HG03457 (cell line): ENCODE data around the gene NELFA.
A peak's percentile ranks its signal among the peaks of the same experiment; 100 is the strongest.

Experiments used
- ATAC-seq: cut with Tn5 transposase; IDR thresholded peaks from one replicate; pipeline ENCODE4 v1.9.1; 2021; ENCODE audit warnings: moderate number of reproducible peaks; ENCODE audit not compliant: unreplicated experiment

NELFA gene

DNA sequence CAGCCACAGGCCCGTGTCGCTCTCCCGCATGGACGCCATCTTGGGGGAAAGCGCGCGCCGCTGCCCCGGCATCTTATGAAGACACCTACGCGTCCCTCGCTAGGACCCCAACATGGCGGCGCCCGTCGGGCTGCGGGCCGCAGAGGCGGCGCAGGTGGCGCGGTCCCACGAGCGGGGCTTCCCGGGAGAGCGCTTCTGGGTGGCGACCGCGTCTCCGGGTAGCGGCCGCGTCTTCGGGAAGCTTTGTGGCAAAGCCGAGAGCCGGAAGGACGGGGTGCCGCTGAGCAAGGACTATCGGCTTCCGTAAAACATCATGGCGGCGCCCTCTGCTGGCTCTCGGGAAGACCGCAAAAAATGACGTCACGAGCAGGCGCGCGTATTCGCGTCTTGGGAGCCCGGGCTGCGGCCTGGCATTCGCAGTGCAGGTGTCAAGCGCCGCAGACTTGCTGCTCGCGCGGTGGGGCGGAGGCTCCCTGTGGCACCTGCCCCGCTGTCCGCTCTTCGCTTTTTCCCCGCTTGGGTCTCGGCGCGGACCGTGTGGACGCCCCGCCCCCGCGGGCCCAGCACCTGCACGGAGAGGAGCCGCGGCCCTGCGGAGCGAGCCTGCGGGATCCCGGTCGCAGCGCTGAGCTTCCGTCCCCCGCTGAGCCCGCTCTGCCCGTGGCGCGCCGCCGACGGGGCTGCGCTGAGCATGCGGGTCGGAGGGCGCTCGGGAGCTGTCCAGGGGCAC is at the start of gene NELFA:
TSS of gene NELFA (minus strand) at position 54 of the 730 bp plus-strand sequence. CDS start at position 39, 15 bp downstream.
- peak; percentile 67 for ATAC-seq

- ATAC-seq = no peak
Observed at GRCh38 chr4:2057382-2058065, 48.8 kb upstream of the NELFA start.

DNA sequence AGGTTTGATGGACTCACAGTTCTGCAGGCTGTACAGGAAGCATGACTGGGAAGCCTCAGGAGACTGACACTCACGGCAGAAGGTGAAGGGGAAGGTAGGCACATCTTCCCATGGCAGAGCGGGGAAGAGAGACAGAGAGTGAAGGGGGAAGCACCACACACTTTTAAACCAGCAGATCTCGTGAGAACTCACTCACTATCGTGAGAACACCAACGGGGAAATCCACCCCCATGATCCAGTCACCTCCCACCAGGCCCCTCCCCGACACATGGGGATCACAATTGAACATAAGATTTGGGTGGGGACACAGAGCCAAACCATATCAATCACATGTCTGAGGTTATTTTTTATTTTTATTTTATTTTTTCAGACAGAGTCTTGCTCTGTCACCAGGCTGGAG is 45.4 kb upstream of the NELFA start:
- no peak for ATAC-seq

GRCh38 chr4:2051086-2051485 is 42.3 kb upstream of the NELFA start:
- no peak for ATAC-seq

- ATAC-seq = no peak
Observed at GRCh38 chr4:2049811-2050210, 41.0 kb upstream of the NELFA start.

- ATAC-seq = no peak
Observed at GRCh38 chr4:2049381-2049780, 40.6 kb upstream of the NELFA start.

DNA sequence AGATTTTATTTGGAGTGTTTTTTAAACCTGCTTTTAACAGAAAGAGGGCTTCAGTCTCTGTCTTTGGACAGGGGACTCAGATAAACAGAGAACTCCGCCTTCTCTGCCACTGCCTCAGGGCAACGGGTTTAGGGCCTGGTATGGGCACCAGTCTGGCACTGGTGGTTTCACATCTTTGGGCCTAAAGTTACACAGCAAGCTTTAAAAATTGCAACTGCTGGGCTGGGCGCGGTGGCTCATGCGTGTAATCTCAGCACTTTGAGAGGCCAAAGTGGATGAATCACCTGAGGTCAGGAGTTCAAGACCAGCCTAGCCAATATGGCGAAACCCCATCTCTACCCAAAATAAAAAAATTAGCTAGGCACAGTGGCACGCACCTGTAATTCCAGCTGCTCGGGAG is 40.1 kb upstream of the NELFA start:
- ATAC-seq = no peak

DNA sequence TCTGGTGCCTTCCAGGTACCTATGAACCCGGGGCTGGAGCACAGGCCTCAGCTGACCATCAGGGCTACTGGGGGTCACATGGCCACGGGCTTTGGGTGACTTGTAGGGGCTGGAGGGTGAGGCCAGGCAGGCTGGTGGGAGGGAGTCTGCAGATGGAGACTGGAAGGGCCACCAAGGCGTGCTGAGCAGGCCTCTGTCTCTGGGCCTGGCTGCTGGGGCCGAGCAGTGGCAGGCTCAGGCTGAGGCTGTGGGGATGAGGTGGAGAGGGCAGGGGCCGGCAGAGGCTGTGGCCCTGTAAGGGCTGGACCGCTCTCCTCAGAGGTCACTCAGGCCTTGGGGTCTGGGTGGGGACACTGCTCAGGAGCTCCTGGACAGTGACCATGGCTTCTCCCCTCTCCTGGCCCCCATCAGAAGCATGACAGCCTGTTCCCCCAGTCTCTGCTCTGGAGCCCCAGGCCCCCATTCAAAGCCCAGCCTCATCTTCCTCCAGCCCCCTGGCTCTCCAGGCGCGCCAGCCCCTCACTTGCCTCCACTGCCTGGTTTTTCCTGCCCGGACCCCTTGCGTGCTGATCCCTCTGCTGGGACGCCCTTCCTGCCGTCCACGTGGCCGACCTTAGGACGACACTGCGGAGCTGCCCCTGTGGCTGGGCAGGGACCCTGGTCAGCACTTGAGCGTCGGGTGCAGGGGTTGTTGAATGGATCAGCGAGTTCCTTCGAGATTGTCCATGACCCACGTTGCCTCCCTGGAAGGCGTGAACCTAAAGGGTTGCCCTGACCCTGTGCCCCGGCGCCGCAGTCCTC is 39.2 kb upstream of the NELFA start:
- ATAC-seq = no peak

GRCh38 chr4:2047031-2047660 is 38.4 kb upstream of the NELFA start:
- ATAC-seq = no peak

- ATAC-seq = no peak
Observed at GRCh38 chr4:2046031-2046961, 37.5 kb upstream of the NELFA start.

DNA sequence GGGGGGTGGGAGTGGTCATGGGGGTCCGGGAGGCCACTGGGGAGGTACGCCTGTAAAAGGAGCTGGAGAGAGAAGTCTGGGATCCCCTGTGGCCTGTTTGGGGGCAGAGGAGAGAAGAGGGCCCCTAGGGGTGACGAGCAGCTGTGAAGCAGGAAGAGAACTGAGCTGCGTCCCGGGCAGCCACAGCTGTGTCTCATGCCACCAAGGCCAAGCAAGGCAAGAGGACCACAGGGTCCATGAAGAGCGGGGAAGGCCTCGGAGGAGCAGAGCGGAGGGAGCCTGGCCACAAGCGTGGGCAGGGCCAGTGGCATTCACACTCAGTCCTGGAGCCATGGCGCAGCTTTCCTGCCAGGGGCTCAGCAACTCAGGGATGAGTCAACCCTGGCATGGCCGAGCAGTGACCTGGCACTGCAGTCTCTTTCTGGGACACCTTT is 36.8 kb upstream of the NELFA start:
- no peak for ATAC-seq

DNA sequence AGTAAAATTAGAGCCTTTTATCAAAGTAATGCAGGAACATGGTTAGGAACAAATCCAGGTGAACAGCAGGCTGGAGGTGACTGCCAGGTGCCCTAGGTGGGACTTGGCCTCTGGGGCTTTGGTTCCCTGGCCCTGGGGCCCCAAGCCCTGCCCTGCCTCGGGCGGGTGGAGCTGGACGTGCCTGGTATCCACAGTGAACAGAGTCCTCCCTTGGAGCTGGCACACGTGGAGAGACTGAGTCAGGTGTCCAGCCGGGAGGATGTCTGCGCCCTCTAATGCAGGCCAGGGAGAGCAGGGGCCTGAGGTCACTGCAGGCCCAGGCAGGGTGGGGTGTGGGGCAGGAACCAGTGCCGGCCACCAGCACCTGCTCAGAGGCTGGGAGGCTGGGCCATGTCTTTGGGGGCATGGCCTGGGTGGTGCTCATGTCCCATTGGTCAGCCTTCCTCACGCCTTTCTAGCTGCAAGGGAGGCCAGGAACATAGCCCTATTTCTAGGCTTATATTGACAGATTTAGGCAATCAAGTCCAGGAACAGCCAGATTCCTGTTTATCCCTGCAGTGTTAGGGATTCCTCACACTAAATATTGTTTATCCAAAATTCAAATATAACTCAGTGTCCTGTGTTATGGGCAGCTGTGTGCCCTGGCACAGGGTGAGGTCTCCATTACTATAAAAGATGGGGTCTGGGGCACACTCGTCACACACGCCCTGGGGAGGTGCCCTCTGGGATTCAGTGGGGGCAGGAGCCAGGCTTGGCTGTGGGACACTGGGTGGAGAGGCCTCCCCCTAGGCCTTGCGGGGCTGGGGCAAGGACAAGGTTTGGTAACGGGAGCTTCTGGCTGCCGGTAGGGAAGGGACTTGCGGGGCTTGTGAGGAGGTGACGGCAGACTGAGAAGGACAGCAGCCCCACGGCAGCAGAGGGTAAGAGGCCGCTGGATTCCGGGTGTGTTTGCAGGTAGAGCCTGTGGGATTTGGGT is 36.1 kb upstream of the NELFA start:
- no peak for ATAC-seq

- ATAC-seq = no peak
Observed at GRCh38 chr4:2044119-2044485, 35.3 kb upstream of the NELFA start.

DNA sequence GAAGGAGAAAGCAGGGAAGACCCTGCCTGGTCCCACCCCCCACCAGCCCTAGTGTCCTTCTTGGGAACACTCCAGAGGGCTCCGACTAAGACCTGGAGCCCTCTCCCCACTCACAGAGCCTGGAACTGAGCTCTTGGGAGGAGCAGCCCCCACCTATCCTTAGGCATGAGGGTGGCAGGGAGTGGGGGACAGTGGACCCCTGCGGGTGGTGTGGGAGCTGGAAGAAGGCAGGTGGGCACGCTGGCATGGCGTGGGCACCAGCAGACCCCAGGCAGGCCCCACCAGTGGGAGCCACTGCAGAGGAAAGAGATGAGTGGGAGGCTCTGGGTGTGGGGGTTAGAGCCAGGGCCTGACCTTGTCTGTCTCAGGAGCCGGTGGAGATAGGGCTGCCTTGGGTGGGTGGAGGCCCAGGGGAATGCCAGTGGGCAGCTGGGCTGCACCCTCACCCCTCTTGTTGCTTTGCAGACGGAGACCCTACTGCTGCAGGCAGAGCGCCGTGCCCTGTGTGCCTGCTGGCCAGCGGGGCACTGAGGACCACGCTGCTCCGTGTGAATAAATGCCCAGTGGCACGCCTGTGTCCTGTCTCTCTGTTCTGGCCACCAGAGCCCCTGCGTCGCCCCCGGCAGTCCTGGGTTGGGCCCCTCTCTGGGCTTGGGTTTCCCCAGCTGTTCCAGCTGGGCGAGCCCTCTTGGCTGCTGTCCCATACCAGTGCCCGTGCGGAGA is 34.8 kb upstream of the NELFA start:
- ATAC-seq = no peak

DNA sequence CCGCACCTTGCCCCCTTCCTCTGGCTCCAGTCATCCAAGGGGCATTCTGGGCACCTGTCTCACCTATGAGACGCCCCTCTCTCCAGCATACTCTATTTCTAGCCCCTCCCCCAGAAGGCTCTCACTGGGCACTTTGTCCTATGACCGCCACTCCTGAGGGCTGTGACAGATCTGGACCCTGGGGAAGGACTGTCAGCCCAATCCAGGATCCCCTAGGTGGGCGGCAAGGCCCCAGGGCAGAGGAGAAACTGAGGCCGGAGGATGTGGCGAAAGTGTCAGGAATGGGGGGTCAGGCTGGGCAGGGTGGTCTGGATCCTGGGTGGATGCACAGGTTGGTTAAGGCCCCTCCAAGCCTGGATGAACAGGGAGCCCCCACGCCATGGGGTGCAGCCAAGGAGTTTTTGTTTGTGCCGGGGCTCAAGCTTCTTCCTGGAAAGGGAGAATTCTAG is 34.2 kb upstream of the NELFA start:
- ATAC-seq = no peak

GRCh38 chr4:2042204-2042946 is 33.6 kb upstream of the NELFA start:
- no peak for ATAC-seq

DNA sequence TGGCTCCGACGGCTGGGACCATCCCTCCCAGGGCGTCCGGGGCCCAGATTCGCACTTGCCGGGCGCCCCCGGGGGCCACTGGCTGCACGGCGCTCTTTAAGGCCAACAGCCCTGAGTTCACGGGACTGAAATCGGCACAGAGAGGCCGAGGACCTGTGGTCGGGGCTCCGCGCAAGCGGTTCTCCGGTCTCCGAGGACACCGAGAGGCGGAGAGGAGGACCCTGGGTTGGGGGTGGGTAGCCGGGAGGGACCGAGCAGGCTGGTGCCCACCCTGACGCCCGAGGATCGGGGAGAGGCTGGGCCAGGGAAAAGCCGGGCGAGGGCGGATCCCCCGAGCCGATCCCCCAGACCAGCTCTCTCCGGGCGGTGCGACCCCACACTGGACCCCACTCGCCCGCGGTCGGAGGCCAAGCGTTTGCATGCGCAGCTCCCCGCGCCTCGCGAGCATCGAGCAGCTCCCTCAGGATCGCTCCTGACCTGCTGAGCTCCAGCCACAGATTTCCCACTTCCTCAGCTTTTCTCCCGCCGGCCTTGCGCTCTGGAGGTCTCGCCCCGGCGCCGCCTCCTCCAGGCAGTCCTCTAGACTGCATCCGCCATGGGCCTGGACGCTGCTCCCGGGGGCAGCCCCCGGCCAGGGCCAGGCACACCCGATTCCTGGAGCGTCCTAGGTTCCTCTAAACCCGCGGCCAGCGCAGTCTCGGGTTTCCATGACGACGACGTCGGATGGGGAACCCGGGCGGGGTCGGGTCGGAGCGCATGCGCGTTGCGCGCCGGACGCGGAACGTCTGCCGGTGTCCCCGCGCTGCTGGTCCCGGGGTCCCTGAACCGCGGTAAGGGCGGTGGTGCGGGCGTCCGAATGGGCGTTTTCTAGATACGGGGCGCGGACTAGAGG is 32.7 kb upstream of the NELFA start:
- no peak for ATAC-seq
